ENCODE measurements around the gene CAGE1. TPM values are rescaled to one million over a fixed set of nuclear protein-coding genes. Genes with fewer than 3 reads are reported as not detected.
"Not testable (repeated sequence)": the region's sequence is repeated elsewhere in the genome, so short reads cannot be mapped to it uniquely, and the experiment has no call there.

Gene CAGE1
- total RNA-seq, 1 experiment from 2014 or later, result 0.29 TPM

DNA sequence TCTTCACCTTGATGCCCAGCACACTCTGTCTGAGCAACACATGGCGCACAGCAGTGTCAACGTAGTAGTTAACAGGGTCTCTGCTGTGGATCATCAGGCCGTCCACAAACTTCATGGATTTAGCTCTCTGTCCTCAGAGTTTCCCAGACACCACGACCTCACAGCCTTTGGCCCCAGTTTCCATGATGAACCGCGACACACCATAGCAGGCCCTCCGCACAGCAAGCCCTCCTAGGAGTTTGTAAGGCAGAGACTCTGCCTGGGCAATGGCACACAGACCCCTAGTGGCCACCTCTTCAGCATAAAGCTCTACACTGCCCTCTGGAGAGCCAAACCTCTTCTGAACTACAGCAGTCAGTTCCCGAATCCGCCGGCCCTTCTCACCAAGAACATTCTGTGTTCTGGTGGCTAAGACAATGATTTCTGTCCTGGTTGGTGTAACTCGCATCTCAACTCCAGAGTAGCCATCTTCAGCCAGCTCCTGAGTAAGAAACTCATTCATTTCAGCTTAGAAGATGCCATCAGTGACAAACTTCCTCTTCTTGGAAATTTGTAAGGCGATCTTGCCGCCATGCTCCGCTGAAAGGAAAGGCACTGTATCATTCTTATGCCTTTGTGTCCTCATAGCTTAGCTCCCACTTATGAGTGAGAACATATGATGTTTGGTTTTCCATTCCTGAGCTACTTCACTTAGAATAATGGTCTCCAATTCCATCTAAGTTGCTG, 50.4 kb downstream of the CAGE1 start:
- H3K9ac ChIP-seq (ENCODE audit: low read length); POLR2A ChIA-PET (ENCODE audit: unreplicated experiment); H3K9me3 ChIP-seq (ENCODE audit: low read length); H3K27ac ChIP-seq (ENCODE audit: low read length); H3K27me3 ChIP-seq (ENCODE audit: low read length); H3K79me2 ChIP-seq (ENCODE audit: low read length); H3K4me3 ChIP-seq (ENCODE audit: low read length); H3K4me1 ChIP-seq (ENCODE audit: insufficient read depth, low read length); H3K4me2 ChIP-seq (ENCODE audit: low read length); H3F3A ChIP-seq (ENCODE audit: low read length, unreplicated experiment); BruUV-seq (replicated peaks); H4K20me1 ChIP-seq (ENCODE audit: low read length); H2AFZ ChIP-seq (ENCODE audit: low read length); H3K36me3 ChIP-seq (ENCODE audit: low read depth, low read length); H3K9me2 ChIP-seq (replicated peaks; ENCODE audit: low read length); intact Hi-C loops (cut with micrococcal nuclease): not testable (repeated sequence)
- DNase-seq (peak; percentile 28), ATAC-seq (peak; percentile 57; the same call in 1 of the 2 replicates)
- CTCF ChIA-PET, result interaction anchor here (0.6 kb wide), 1 partner anchor 121 kb away, joined by 8 read pairs; no protein-coding TSS in a partner anchor
- peak; percentile 59 for TF ChIP-seq CTCF (conservative IDR thresholded peaks at IDR 0.05; ENCODE audit: low read depth, low read length)

- no TSS peak for BruUV-seq (replicated peaks)
- CTCF ChIA-PET, result no interaction called here
Measured at GRCh38 chr6:7338031-7338430, 51.5 kb downstream of the CAGE1 start.

GRCh38 chr6:7335519-7335918, 54.0 kb downstream of the CAGE1 start:
- POLR2A ChIA-PET (ENCODE audit: unreplicated experiment), result no interaction called here
- no peak overlapping the region for H2AFZ ChIP-seq (ENCODE audit: low read length)
- H3K27ac ChIP-seq (ENCODE audit: low read length), result no peak overlapping the region
- intact Hi-C loops (cut with micrococcal nuclease), result no loop called here
- no peak overlapping the region for H3K4me2 ChIP-seq (ENCODE audit: low read length)
- H3K9me2 ChIP-seq (replicated peaks; ENCODE audit: low read length), result no peaks in the 10 kb centered on the region
- H3K4me1 ChIP-seq (ENCODE audit: insufficient read depth, low read length), result no peaks in the 10 kb centered on the region
- no peaks in the 10 kb centered on the region for H3F3A ChIP-seq (ENCODE audit: low read length, unreplicated experiment)
- no peaks in the 10 kb centered on the region for H3K36me3 ChIP-seq (ENCODE audit: low read depth, low read length)
- H3K27me3 ChIP-seq (ENCODE audit: low read length), result no peaks in the 10 kb centered on the region
- no peaks in the 10 kb centered on the region for H3K9me3 ChIP-seq (ENCODE audit: low read length)
- CTCF ChIA-PET, result no interaction called here
- BruUV-seq (replicated peaks), result no TSS peak
- H3K79me2 ChIP-seq (ENCODE audit: low read length), result no peaks in the 10 kb centered on the region
- TF ChIP-seq EZH2phosphoT487 (IDR thresholded peaks at IDR 0.05; ENCODE audit: borderline replicate concordance, low read length) (no peak), CTCF (conservative IDR thresholded peaks at IDR 0.05; ENCODE audit: low read depth, low read length) (no peak), EZH2 (IDR thresholded peaks at IDR 0.05; ENCODE audit: low read length, unreplicated experiment) (no peak)
- DNase-seq (no peak), ATAC-seq (no peak)
- no peak overlapping the region for H3K9ac ChIP-seq (ENCODE audit: low read length)
- no peak overlapping the region for H3K4me3 ChIP-seq (ENCODE audit: low read length)
- H4K20me1 ChIP-seq (ENCODE audit: low read length), result no peaks in the 10 kb centered on the region

More at GRCh38 chr6:7338031-7338430, 51.5 kb downstream of the CAGE1 start:
- no peaks in the 10 kb centered on the region for H3K27me3 ChIP-seq (ENCODE audit: low read length)
- ATAC-seq, result no peak
- POLR2A ChIA-PET (ENCODE audit: unreplicated experiment), result no interaction called here
- no peaks in the 10 kb centered on the region for H3K9me2 ChIP-seq (replicated peaks; ENCODE audit: low read length)
- no peak overlapping the region for H2AFZ ChIP-seq (ENCODE audit: low read length)
- H4K20me1 ChIP-seq (ENCODE audit: low read length), result no peaks in the 10 kb centered on the region
- DNase-seq, result no peak
- H3K9me3 ChIP-seq (ENCODE audit: low read length), result no peaks in the 10 kb centered on the region
- H3K36me3 ChIP-seq (ENCODE audit: low read depth, low read length), result no peaks in the 10 kb centered on the region
- H3K4me1 ChIP-seq (ENCODE audit: insufficient read depth, low read length), result peaks cover 3% of the 10 kb centered on the region; the same call in 1 of the 2 replicates
- no peak overlapping the region for H3K4me3 ChIP-seq (ENCODE audit: low read length)
- H3F3A ChIP-seq (ENCODE audit: low read length, unreplicated experiment), result no peaks in the 10 kb centered on the region
- TF ChIP-seq EZH2phosphoT487 (IDR thresholded peaks at IDR 0.05; ENCODE audit: borderline replicate concordance, low read length) (no peak), CTCF (conservative IDR thresholded peaks at IDR 0.05; ENCODE audit: low read depth, low read length) (no peak), EZH2 (IDR thresholded peaks at IDR 0.05; ENCODE audit: low read length, unreplicated experiment) (no peak)
- no peak overlapping the region for H3K9ac ChIP-seq (ENCODE audit: low read length)
- no peak overlapping the region for H3K27ac ChIP-seq (ENCODE audit: low read length)
- H3K79me2 ChIP-seq (ENCODE audit: low read length), result no peaks in the 10 kb centered on the region
- no peak overlapping the region for H3K4me2 ChIP-seq (ENCODE audit: low read length)
- intact Hi-C loops (cut with micrococcal nuclease), result no loop called here
